Naive thymus-derived CD8-positive, alpha-beta T cell (primary cell): ENCODE results near the gene NEO1. TPM values are rescaled to one million over a fixed set of nuclear protein-coding genes. Genes with fewer than 3 reads are reported as not detected.
"Not testable (repeated sequence)": the region's sequence is repeated elsewhere in the genome, so short reads cannot be mapped to it uniquely, and the experiment has no call there.

Experiments used
- ATAC-seq, 2 donors: fragments of 150-1000 bp; cut with Tn5 transposase in 1 of 2; sonication (Bioruptor Pico), chemical (Tn5 transposase) in 1 of 2; 1 replicate in 1 of 2; 2 replicates in 1 of 2; pipeline ENCODE4 v1.10.0; 2021; ENCODE audit warnings: mild to moderate bottlenecking in 2 of 2, moderate library complexity in 2 of 2
- POLR2A ChIA-PET: fragments of 350-600 bp; sonication (Branson Sonifier 250); formaldehyde crosslinking; loops from one replicate; lab custom pipeline; 2021; ENCODE audit warnings: antibody characterized with exemption; lab: Charles Lee
- DNase-seq, 10 donors: peaks; one replicate each; pipeline versions ENCODE4 v3.0.0 to v3.0.0-alpha.2; 2020 to 2022
- H3K27ac Mint-ChIP-seq, 10 donors: one replicate each; pipeline ENCODE4 v1.8.0; 2020 to 2022; ENCODE audit warnings: mild to moderate bottlenecking in 10 of 10, mixed read lengths in 10 of 10, moderate library complexity in 4 of 10, inconsistent platforms in 1 of 10
- H3K27me3 Mint-ChIP-seq, 5 donors: one replicate each; pipeline ENCODE4 v1.8.0; 2021 to 2022; ENCODE audit warnings: mixed read lengths in 5 of 5
- H3K36me3 Mint-ChIP-seq, 3 donors: one replicate each; pipeline ENCODE4 v1.8.0; 2020 to 2022; ENCODE audit warnings: mixed read lengths in 3 of 3, mild to moderate bottlenecking in 2 of 3, inconsistent platforms in 1 of 3
- H3K4me1 Mint-ChIP-seq, 4 donors: one replicate each; pipeline ENCODE4 v1.8.0; 2021 to 2022; ENCODE audit warnings: mixed read lengths in 4 of 4
- H3K4me3 Mint-ChIP-seq, 10 donors: one replicate each; pipeline ENCODE4 v1.8.0; 2020 to 2022; ENCODE audit warnings: mild to moderate bottlenecking in 10 of 10, mixed read lengths in 10 of 10, moderate library complexity in 6 of 10, inconsistent platforms in 1 of 10
- H3K9me3 Mint-ChIP-seq, 9 donors: one replicate each; pipeline ENCODE4 v1.8.0; 2020 to 2022; ENCODE audit warnings: mixed read lengths in 9 of 9, mild to moderate bottlenecking in 3 of 9, inconsistent platforms in 1 of 9, moderate library complexity in 1 of 9
- polyA plus RNA-seq, 3 donors: library from polyadenylated mRNA; unstranded; fragments of 300-500 nt; fragmentation: Illumina TruSeq; gene quantifications; one replicate each; pipeline ENCODE4 v1.2.3, GENCODE V29; 2021
- total RNA-seq, 8 experiments: library from RNA in 2 of 8; stranded (reverse) in 2 of 8; gene quantifications; one replicate each; pipeline ENCODE4 v1.2.3 and lab custom pipeline; 2021 to 2026

NEO1 gene
- total and polyA plus RNA-seq, 5 experiments from 2014 or later = 1.7 to 8.5 (median 2.8) TPM

GRCh38 chr15:73165844-73166243 lies 113.6 kb downstream of the NEO1 start:
- ATAC-seq (no peak), DNase-seq (no peak)
- POLR2A ChIA-PET = no interaction called here
- Mint-ChIP-seq H3K4me1 (no peaks in the 10 kb centered on the region), H3K27ac (no peak overlapping the region), H3K9me3 (peaks cover 0 to 21% (median 13%) of the 10 kb centered on the region in 9 donors), H3K4me3 (no peak overlapping the region), H3K36me3 (peaks cover 11 to 24% (median 15%) of the 10 kb centered on the region in 3 donors), H3K27me3 (peaks cover 3 to 25% (median 7%) of the 10 kb centered on the region in 5 donors)

DNA sequence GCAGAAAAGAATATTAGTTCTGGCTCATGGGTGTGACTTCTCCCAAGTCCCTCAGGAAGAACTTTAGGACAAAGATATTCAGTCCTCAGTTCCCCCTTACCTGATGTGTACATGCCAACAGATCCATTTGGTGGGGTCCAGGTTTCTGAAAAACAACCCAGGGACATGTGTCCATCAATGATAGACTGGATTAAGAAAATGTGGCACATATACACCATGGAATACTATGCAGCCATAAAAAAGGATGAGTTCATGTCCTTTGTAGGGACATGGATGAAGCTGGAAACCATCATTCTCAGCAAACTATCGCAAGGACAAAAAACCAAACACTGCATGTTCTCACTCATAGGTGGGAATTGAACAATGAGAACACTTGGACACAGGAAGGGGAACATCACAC lies 114.4 kb downstream of the NEO1 start:
- peaks cover 3 to 16% (median 8%) of the 10 kb centered on the region in 5 donors for H3K27me3 Mint-ChIP-seq
- DNase-seq, H3K4me3 Mint-ChIP-seq, H3K27ac Mint-ChIP-seq, H3K4me1 Mint-ChIP-seq, POLR2A ChIA-PET, ATAC-seq: not testable (repeated sequence)
- H3K9me3 Mint-ChIP-seq = peaks cover 0 to 21% (median 13%) of the 10 kb centered on the region in 9 donors
- H3K36me3 Mint-ChIP-seq = peaks cover 11 to 24% (median 15%) of the 10 kb centered on the region in 3 donors

GRCh38 chr15:73168487-73168886 lies 116.2 kb downstream of the NEO1 start:
- Mint-ChIP-seq H3K4me3 (no peak overlapping the region), H3K9me3 (peaks cover 0 to 21% (median 13%) of the 10 kb centered on the region in 9 donors), H3K27me3 (peaks cover 3 to 9% (median 6%) of the 10 kb centered on the region in 5 donors), H3K36me3 (peaks cover 11 to 24% (median 15%) of the 10 kb centered on the region in 3 donors), H3K27ac (no peak overlapping the region), H3K4me1 (no peaks in the 10 kb centered on the region)
- ATAC-seq (no peak), DNase-seq (no peak)
- POLR2A ChIA-PET = no interaction called here

DNA sequence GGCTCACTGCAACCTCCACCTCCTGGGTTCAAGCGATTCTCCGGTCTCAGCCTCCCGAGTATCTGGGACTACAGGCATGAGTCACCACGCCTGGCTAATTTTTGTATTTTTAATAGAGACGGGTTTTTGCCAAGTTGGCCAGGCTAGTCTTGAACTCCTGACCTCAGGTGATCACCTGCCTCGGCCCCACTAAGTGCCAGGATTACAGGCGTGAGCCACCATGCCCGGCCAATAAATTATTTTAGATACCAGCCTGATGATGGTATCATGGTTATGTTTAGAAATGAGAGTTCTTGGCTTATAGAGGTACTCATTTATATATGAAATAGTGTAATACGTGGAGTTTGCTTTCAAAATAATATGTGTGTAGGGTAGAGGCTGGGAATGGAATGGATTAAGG lies 119.4 kb downstream of the NEO1 start:
- H3K27ac Mint-ChIP-seq = no peak overlapping the region
- peaks cover 0 to 3% (median 0%) of the 10 kb centered on the region in 9 donors for H3K9me3 Mint-ChIP-seq
- peaks cover 0 to 4% (median 3%) of the 10 kb centered on the region in 3 donors for H3K36me3 Mint-ChIP-seq
- ATAC-seq = no peak
- POLR2A ChIA-PET = no interaction called here
- no peak overlapping the region for H3K4me3 Mint-ChIP-seq
- no peaks in the 10 kb centered on the region for H3K4me1 Mint-ChIP-seq
- peaks cover 0 to 8% (median under 1%) of the 10 kb centered on the region in 5 donors for H3K27me3 Mint-ChIP-seq
- DNase-seq = no peak

DNA sequence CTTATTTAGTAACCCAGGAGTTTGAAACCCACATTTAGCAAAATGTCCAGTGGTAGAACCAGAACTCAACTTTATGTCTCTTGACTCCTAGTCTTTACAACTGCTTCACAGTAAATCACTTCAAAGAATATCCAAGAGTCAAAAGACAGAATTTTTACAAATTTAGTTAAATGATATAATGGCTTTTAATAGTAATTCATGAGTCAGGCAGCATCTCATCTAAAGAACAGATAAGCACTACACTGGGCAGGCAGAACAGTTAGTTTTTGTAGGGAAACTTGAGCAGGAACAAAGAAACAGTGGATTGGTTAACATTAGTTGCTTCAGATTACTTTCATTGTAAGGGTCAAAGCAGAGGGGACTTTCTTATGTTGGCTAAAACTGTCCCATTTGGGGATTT lies 120.2 kb downstream of the NEO1 start:
- H3K4me3 Mint-ChIP-seq = no peak overlapping the region
- no peaks in the 10 kb centered on the region for H3K9me3 Mint-ChIP-seq
- POLR2A ChIA-PET = no interaction called here
- no peak for ATAC-seq
- peaks cover 0 to 5% (median 0%) of the 10 kb centered on the region in 5 donors for H3K27me3 Mint-ChIP-seq
- no peak for DNase-seq
- peaks cover 0 to 3% (median 2%) of the 10 kb centered on the region in 3 donors for H3K36me3 Mint-ChIP-seq
- H3K4me1 Mint-ChIP-seq = no peaks in the 10 kb centered on the region
- no peak overlapping the region for H3K27ac Mint-ChIP-seq

DNA sequence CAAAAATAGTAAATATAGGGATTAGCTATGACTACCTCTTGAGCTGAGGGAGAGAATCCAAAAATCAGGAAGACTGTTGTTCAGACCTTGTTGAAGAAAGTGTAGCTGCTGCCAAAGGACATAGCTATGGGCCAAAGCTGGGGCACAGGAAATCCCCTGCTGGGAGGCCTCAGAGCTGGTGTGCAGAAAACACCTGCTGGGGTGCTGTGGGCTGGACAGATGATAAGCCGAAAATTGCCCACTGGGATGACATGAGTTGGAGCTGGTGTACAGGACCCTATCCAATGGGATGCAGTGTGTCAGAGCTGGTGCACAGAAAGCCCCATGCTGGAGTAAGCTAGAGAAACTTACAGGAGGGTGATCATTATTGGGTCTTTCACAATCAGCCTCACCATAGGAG lies 121.9 kb downstream of the NEO1 start:
- ATAC-seq (no peak), DNase-seq (no peak)
- POLR2A ChIA-PET = no interaction called here
- H3K4me3 Mint-ChIP-seq = no peak overlapping the region
- peaks cover 0 to 6% (median 2%) of the 10 kb centered on the region in 3 donors for H3K36me3 Mint-ChIP-seq
- peaks cover 0 to 5% (median 0%) of the 10 kb centered on the region in 5 donors for H3K27me3 Mint-ChIP-seq
- no peaks in the 10 kb centered on the region for H3K9me3 Mint-ChIP-seq
- H3K27ac Mint-ChIP-seq = no peak overlapping the region
- H3K4me1 Mint-ChIP-seq = no peaks in the 10 kb centered on the region

- Mint-ChIP-seq H3K4me1 (no peaks in the 10 kb centered on the region), H3K27me3 (peaks cover 0 to 4% (median 0%) of the 10 kb centered on the region in 5 donors), H3K36me3 (peaks cover 2 to 12% (median 2%) of the 10 kb centered on the region in 3 donors), H3K9me3 (peaks cover 0 to 2% (median 0%) of the 10 kb centered on the region in 9 donors), H3K27ac (no peak overlapping the region), H3K4me3 (no peak overlapping the region)
- no peak for ATAC-seq
- no peak for DNase-seq
- POLR2A ChIA-PET = interaction anchor here (0.7 kb wide), 1 partner anchor 30 kb away, joined by 3 read pairs; no protein-coding TSS in a partner anchor
Measured at GRCh38 chr15:73175382-73175781, 123.1 kb downstream of the NEO1 start.

- Mint-ChIP-seq H3K9me3 (peaks cover 0 to 14% (median 7%) of the 10 kb centered on the region in 9 donors), H3K36me3 (peaks cover 13 to 18% (median 14%) of the 10 kb centered on the region in 3 donors), H3K4me3 (no peak overlapping the region), H3K27ac (no peak overlapping the region), H3K4me1 (no peaks in the 10 kb centered on the region), H3K27me3 (peaks cover 0 to 3% (median 0%) of the 10 kb centered on the region in 5 donors)
- POLR2A ChIA-PET = no interaction called here
- no peak for ATAC-seq
- no peak for DNase-seq
Measured at GRCh38 chr15:73176598-73176997, 124.3 kb downstream of the NEO1 start.

DNA sequence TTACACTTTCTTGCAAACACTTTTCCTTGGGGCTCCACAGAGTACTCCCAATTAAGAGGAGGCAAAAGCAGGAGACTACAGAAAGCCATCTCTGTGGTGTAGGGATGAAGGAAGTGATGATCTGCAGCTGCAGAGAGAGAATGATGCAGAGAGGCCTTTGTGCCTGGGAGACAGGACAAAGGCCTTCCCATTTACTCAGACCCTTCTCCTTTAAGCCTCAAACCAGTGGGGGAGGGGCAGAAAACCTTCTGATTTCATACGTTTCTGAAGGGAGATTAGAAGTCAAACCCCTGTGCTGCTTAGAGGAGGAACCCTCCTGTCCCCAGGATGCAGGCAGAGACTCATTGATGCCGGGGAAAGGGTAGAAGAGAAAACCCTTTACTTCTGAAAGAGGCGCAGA lies 130.8 kb downstream of the NEO1 start:
- peaks cover 5 to 50% (median 19%) of the 10 kb centered on the region in 9 donors for H3K9me3 Mint-ChIP-seq
- H3K36me3 Mint-ChIP-seq = peaks cover 25 to 37% (median 29%) of the 10 kb centered on the region in 3 donors
- peaks cover 0 to 3% (median 0%) of the 10 kb centered on the region in 5 donors for H3K27me3 Mint-ChIP-seq
- H3K4me3 Mint-ChIP-seq = no peak overlapping the region
- H3K27ac Mint-ChIP-seq = no peak overlapping the region
- ATAC-seq = no peak
- no peak for DNase-seq
- no peaks in the 10 kb centered on the region for H3K4me1 Mint-ChIP-seq
- POLR2A ChIA-PET = no interaction called here

DNA sequence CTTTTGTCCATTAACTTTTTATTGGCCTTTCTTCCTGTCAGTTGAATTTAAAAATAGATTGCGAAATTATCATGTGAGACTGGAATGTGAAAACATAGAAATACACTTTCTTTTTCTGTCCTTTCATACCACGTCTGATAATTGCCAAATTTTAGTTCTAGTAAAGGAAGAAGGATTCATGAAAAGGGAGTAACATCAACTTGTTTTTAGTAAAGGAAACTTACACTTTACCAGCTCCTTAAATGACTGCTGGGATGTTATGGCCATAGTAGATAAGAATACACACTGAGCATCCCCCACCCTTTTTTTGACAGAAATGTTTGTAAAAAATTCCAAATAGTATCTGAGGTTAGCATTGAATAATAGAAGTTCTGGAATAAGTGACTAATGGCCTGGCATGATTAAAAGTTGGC lies 137.9 kb downstream of the NEO1 start:
- Mint-ChIP-seq H3K27ac (no peak overlapping the region), H3K9me3 (peaks cover 0 to 15% (median 2%) of the 10 kb centered on the region in 9 donors), H3K4me3 (no peak overlapping the region), H3K4me1 (no peaks in the 10 kb centered on the region), H3K36me3 (no peaks in the 10 kb centered on the region), H3K27me3 (peaks cover 0 to 10% (median 2%) of the 10 kb centered on the region in 5 donors)
- ATAC-seq (no peak), DNase-seq (no peak)
- POLR2A ChIA-PET = no interaction called here

GRCh38 chr15:73195166-73195565 lies 142.9 kb downstream of the NEO1 start:
- Mint-ChIP-seq H3K27ac (no peak overlapping the region), H3K36me3 (peaks cover 0 to 5% (median 2%) of the 10 kb centered on the region in 3 donors), H3K4me3 (no peak overlapping the region), H3K4me1 (peaks cover 0 to 3% (median 0%) of the 10 kb centered on the region in 4 donors), H3K27me3 (peaks cover 0 to 15% (median 5%) of the 10 kb centered on the region in 5 donors), H3K9me3 (no peaks in the 10 kb centered on the region)
- ATAC-seq = no peak
- DNase-seq = no peak
- POLR2A ChIA-PET = no interaction called here

GRCh38 chr15:73196113-73196512 lies 143.8 kb downstream of the NEO1 start:
- peaks cover 0 to 15% (median 8%) of the 10 kb centered on the region in 5 donors for H3K27me3 Mint-ChIP-seq
- H3K4me1 Mint-ChIP-seq = peaks cover 0 to 3% (median 0%) of the 10 kb centered on the region in 4 donors
- POLR2A ChIA-PET = no interaction called here
- H3K27ac Mint-ChIP-seq = no peak overlapping the region
- peaks cover 2 to 5% (median 3%) of the 10 kb centered on the region in 3 donors for H3K36me3 Mint-ChIP-seq
- ATAC-seq (no peak), DNase-seq (no peak)
- peaks cover 0 to 4% (median 0%) of the 10 kb centered on the region in 9 donors for H3K9me3 Mint-ChIP-seq
- no peak overlapping the region for H3K4me3 Mint-ChIP-seq

DNA sequence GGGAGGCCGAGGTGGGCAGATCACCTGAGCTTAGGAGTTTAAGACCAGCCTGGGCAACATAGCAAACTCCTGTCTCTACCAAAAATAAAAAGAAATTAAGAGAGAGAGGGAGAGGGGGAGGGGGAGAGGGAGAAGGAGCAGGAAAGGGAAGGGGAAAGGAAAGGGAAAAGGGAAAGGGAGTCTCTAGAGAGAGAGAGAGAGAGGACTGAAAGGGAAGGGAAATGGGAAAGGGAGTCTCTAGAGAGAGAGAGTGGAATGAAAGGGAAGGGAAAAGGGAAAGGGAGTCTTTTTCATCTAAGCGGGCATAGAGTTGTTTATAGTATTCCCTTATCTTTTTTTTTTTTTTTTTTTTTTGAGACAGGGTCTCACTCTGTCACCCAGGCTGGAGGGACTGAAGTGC lies 148.1 kb downstream of the NEO1 start:
- peaks cover 26 to 34% (median 27%) of the 10 kb centered on the region in 3 donors for H3K36me3 Mint-ChIP-seq
- no peak overlapping the region for H3K4me3 Mint-ChIP-seq
- H3K27ac Mint-ChIP-seq = no peak overlapping the region
- peaks cover 3 to 31% (median 18%) of the 10 kb centered on the region in 9 donors for H3K9me3 Mint-ChIP-seq
- H3K4me1 Mint-ChIP-seq = peaks cover 0 to 3% (median 0%) of the 10 kb centered on the region in 4 donors
- peaks cover 4 to 20% (median 17%) of the 10 kb centered on the region in 5 donors for H3K27me3 Mint-ChIP-seq
- POLR2A ChIA-PET = no interaction called here
- no peak for DNase-seq
- no peak for ATAC-seq
